CD1c-positive myeloid dendritic cell (primary cell): Measurements from ENCODE around the gene FAM210B.
"Not testable (repeated sequence)": the region's sequence is repeated elsewhere in the genome, so short reads cannot be mapped to it uniquely, and the experiment has no call there.

Experiments
- DNase-seq: peaks from one replicate; pipeline ENCODE4 v3.0.0-alpha.2; 2016; ENCODE audit errors: extremely low spot score

The FAM210B gene

GRCh38 chr20:56360908-56361205 lies 2.1 kb downstream of the FAM210B start:
- DNase-seq, result no peak

GRCh38 chr20:56361900-56362299 lies 3.1 kb downstream of the FAM210B start:
- DNase-seq, result no peak

GRCh38 chr20:56362833-56363413 lies 4.1 kb downstream of the FAM210B start:
- DNase-seq, result peak; percentile 29

GRCh38 chr20:56363491-56363890 lies 4.7 kb downstream of the FAM210B start:
- no peak for DNase-seq

- no peak for DNase-seq
Measured at GRCh38 chr20:56368351-56369134, 9.8 kb downstream of the FAM210B start.

GRCh38 chr20:56369179-56369578 lies 10.4 kb downstream of the FAM210B start:
- DNase-seq, result no peak

- no peak for DNase-seq
Measured at GRCh38 chr20:56371977-56372376, 13.2 kb downstream of the FAM210B start.

GRCh38 chr20:56372850-56373249 lies 14.1 kb downstream of the FAM210B start:
- DNase-seq, result no peak

GRCh38 chr20:56373942-56374341 lies 15.2 kb downstream of the FAM210B start:
- DNase-seq, result peak; percentile 86

GRCh38 chr20:56376331-56376730 lies 17.6 kb downstream of the FAM210B start:
- peak; percentile 20 for DNase-seq

- no peak for DNase-seq
Measured at GRCh38 chr20:56378386-56378785, 19.6 kb downstream of the FAM210B start.

GRCh38 chr20:56380375-56380774 lies 21.6 kb downstream of the FAM210B start:
- no peak for DNase-seq

GRCh38 chr20:56381501-56381900 lies 22.7 kb downstream of the FAM210B start:
- DNase-seq, result no peak

GRCh38 chr20:56382696-56383095 lies 23.9 kb downstream of the FAM210B start:
- no peak for DNase-seq

GRCh38 chr20:56383334-56383733 lies 24.6 kb downstream of the FAM210B start:
- DNase-seq, result no peak

- no peak for DNase-seq
Measured at GRCh38 chr20:56385130-56385529, 26.4 kb downstream of the FAM210B start.

- DNase-seq, result no peak
Measured at GRCh38 chr20:56386219-56386618, 27.4 kb downstream of the FAM210B start.

GRCh38 chr20:56388882-56389281 lies 30.1 kb downstream of the FAM210B start:
- DNase-seq, result no peak

GRCh38 chr20:56389807-56390206 lies 31.0 kb downstream of the FAM210B start:
- DNase-seq, result no peak

GRCh38 chr20:56390396-56390795 lies 31.6 kb downstream of the FAM210B start:
- not testable (repeated sequence) for DNase-seq

GRCh38 chr20:56391037-56391436 lies 32.3 kb downstream of the FAM210B start:
- DNase-seq, result no peak

GRCh38 chr20:56391596-56392131 lies 32.9 kb downstream of the FAM210B start:
- DNase-seq, result no peak

GRCh38 chr20:56392132-56392880 lies 33.5 kb downstream of the FAM210B start, which contains the start of the genes AURKA and CSTF1:
AURKA (minus strand) TSS chr20:56392215; CDS start chr20:56388197, 4,018 bp downstream.
CSTF1 (plus strand) TSS chr20:56392645; CDS start chr20:56395553, 2,908 bp downstream.
- DNase-seq, result peak; percentile 100
